ENCODE measurements around the gene ZSCAN9. TPM values are rescaled to one million over a fixed set of nuclear protein-coding genes. Genes with fewer than 3 reads are reported as not detected.
A peak's percentile ranks its signal among the peaks of the same experiment; 100 is the strongest.

The ZSCAN9 gene
- total and polyA plus RNA-seq, 2 of the 13 experiments (the other 11 are each of a cell fraction or from before 2014, with no cell fraction given): 14.6 to 17.8 TPM

DNA sequence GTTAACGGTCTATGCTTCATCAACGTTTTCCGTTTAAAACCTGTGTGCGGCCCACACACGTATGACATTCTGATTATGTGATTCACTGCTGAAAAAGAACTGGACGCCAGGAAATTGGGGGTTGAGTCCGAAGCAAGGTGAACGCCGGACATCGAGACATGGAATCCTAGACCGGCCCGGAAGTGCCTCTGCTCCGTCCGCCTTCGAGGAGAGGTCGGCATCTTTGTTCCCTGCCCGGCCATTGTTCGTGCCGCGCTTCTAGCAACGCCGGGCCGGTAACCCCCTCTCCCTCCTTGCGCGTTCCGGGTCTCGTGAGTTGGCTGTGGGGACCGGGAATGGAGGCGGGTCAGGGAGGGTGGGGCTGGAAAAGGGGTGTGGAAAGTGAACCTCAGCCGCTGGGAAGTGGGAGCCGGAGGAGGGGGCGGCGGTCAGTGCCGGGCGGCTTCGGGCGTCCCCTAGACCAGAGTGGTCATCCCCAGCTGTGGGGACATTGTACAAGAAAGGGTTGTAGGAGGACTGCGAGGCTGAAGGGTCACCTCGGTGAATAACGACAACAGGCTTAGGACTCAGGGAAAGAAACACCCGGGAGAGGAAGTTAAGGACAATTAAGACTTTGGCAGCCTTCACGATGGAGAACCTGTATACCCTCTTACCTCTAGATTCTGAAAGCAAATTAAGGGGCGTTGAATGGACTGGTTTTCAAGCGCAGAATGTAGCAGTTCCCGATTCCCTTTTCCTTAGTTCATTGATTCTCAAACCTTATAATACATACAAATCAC lies at the start of gene ZSCAN9 (continued):
- TF ChIP-seq ARNT2 (CRISPR knock-in tag; IDR thresholded peaks at IDR 0.05; ENCODE audit: low read depth) (peak; percentile 93), JARID2 (CRISPR knock-in tag; IDR thresholded peaks at IDR 0.05; ENCODE audit: insufficient replicate concordance) (peak; percentile 90), TOE1 (CRISPR knock-in tag; IDR thresholded peaks at IDR 0.05) (no peak; the same call in 1 of the 2 replicates), NFE2L2 (IDR thresholded peaks at IDR 0.05; ENCODE audit: low read length) (no peak), POLR2AphosphoS5 (IDR thresholded peaks at IDR 0.05; ENCODE audit: low read depth, low read length) (peak; percentile 85), HDAC2 (CRISPR knock-in tag; IDR thresholded peaks at IDR 0.05) (peak; percentile 79), HCFC1 (IDR thresholded peaks at IDR 0.05; ENCODE audit: low read depth, low read length) (peak; percentile 73; the same call in 1 of the 2 replicates), XBP1 (CRISPR knock-in tag; IDR thresholded peaks at IDR 0.05) (no peak), RARA (CRISPR knock-in tag; IDR thresholded peaks at IDR 0.05) (peak; percentile 63), SOX6 (IDR thresholded peaks at IDR 0.05) (no peak), SOX6 (CRISPR knock-in tag; IDR thresholded peaks at IDR 0.05) (peak; percentile 90), ZFP82 (CRISPR knock-in tag; IDR thresholded peaks at IDR 0.05; ENCODE audit: borderline replicate concordance) (no peak), ZFX (CRISPR knock-in tag; IDR thresholded peaks at IDR 0.05; ENCODE audit: low read depth) (peak; percentile 88), ZNF772 (CRISPR knock-in tag; IDR thresholded peaks at IDR 0.05) (peak; percentile 81), ZNF782 (CRISPR knock-in tag; IDR thresholded peaks at IDR 0.05; ENCODE audit: borderline replicate concordance) (peak; percentile 97; the same call in 1 of the 2 replicates)
- TF ChIP-seq, protein P1, sequence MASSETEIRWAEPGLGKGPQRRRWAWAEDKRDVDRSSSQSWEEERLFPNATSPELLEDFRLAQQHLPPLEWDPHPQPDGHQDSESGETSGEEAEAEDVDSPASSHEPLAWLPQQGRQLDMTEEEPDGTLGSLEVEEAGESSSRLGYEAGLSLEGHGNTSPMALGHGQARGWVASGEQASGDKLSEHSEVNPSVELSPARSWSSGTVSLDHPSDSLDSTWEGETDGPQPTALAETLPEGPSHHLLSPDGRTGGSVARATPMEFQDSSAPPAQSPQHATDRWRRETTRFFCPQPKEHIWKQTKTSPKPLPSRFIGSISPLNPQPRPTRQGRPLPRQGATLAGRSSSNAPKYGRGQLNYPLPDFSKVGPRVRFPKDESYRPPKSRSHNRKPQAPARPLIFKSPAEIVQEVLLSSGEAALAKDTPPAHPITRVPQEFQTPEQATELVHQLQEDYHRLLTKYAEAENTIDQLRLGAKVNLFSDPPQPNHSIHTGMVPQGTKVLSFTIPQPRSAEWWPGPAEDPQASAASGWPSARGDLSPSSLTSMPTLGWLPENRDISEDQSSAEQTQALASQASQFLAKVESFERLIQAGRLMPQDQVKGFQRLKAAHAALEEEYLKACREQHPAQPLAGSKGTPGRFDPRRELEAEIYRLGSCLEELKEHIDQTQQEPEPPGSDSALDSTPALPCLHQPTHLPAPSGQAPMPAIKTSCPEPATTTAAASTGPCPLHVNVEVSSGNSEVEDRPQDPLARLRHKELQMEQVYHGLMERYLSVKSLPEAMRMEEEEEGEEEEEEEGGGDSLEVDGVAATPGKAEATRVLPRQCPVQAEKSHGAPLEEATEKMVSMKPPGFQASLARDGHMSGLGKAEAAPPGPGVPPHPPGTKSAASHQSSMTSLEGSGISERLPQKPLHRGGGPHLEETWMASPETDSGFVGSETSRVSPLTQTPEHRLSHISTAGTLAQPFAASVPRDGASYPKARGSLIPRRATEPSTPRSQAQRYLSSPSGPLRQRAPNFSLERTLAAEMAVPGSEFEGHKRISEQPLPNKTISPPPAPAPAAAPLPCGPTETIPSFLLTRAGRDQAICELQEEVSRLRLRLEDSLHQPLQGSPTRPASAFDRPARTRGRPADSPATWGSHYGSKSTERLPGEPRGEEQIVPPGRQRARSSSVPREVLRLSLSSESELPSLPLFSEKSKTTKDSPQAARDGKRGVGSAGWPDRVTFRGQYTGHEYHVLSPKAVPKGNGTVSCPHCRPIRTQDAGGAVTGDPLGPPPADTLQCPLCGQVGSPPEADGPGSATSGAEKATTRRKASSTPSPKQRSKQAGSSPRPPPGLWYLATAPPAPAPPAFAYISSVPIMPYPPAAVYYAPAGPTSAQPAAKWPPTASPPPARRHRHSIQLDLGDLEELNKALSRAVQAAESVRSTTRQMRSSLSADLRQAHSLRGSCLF (CRISPR knock-in tag; IDR thresholded peaks at IDR 0.05; ENCODE audit: borderline replicate concordance): no peak
- TF ChIP-seq, protein P2, sequence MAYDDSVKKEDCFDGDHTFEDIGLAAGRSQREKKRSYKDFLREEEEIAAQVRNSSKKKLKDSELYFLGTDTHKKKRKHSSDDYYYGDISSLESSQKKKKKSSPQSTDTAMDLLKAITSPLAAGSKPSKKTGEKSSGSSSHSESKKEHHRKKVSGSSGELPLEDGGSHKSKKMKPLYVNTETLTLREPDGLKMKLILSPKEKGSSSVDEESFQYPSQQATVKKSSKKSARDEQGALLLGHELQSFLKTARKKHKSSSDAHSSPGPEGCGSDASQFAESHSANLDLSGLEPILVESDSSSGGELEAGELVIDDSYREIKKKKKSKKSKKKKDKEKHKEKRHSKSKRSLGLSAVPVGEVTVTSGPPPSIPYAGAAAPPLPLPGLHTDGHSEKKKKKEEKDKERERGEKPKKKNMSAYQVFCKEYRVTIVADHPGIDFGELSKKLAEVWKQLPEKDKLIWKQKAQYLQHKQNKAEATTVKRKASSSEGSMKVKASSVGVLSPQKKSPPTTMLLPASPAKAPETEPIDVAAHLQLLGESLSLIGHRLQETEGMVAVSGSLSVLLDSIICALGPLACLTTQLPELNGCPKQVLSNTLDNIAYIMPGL (CRISPR knock-in tag; IDR thresholded peaks at IDR 0.05; ENCODE audit: borderline replicate concordance in 1 of 2, low read depth in 1 of 2): peak; percentile 98
- TF ChIP-seq, protein P3, sequence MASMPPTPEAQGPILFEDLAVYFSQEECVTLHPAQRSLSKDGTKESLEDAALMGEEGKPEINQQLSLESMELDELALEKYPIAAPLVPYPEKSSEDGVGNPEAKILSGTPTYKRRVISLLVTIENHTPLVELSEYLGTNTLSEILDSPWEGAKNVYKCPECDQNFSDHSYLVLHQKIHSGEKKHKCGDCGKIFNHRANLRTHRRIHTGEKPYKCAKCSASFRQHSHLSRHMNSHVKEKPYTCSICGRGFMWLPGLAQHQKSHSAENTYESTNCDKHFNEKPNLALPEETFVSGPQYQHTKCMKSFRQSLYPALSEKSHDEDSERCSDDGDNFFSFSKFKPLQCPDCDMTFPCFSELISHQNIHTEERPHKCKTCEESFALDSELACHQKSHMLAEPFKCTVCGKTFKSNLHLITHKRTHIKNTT (CRISPR knock-in tag; IDR thresholded peaks at IDR 0.05): no peak
- TF ChIP-seq, protein P4, sequence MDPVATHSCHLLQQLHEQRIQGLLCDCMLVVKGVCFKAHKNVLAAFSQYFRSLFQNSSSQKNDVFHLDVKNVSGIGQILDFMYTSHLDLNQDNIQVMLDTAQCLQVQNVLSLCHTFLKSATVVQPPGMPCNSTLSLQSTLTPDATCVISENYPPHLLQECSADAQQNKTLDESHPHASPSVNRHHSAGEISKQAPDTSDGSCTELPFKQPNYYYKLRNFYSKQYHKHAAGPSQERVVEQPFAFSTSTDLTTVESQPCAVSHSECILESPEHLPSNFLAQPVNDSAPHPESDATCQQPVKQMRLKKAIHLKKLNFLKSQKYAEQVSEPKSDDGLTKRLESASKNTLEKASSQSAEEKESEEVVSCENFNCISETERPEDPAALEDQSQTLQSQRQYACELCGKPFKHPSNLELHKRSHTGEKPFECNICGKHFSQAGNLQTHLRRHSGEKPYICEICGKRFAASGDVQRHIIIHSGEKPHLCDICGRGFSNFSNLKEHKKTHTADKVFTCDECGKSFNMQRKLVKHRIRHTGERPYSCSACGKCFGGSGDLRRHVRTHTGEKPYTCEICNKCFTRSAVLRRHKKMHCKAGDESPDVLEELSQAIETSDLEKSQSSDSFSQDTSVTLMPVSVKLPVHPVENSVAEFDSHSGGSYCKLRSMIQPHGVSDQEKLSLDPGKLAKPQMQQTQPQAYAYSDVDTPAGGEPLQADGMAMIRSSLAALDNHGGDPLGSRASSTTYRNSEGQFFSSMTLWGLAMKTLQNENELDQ (CRISPR knock-in tag; IDR thresholded peaks at IDR 0.05; ENCODE audit: borderline replicate concordance): peak; percentile 24; the same call in 1 of the 2 replicates
